Panc1 (cell line): Measurements from ENCODE around the gene PRR5. TPM values are rescaled to one million over a fixed set of nuclear protein-coding genes. Genes with fewer than 3 reads are reported as not detected.

Experiments
- ATAC-seq: fragments of 200-7000 bp; cut with Tn5 transposase; 2 replicates; pipeline ENCODE4 v1.9.1; 2020; ENCODE audit warnings: mild to moderate bottlenecking, moderate library complexity
- BruUV-seq: library from RNA; stranded (reverse); fragments of 400-500 nt; replicated peaks from 2 replicates; lab custom pipeline; 2021; lab: Mats Ljungman, UMichigan
- CTCF ChIA-PET: fragments of 300-600 bp; sonication (Branson Sonifier 250); formaldehyde crosslinking; loops from one replicate; lab custom pipeline; 2022; ENCODE audit warnings: antibody characterized with exemption; lab: Charles Lee
- POLR2A ChIA-PET: fragments of 300-600 bp; sonication (Branson Sonifier 250); formaldehyde crosslinking; loops from one replicate; lab custom pipeline; 2022; ENCODE audit warnings: antibody characterized with exemption; lab: Charles Lee
- DNase-seq: peaks from one replicate; pipeline ENCODE4 v3.0.0-alpha.2; 2010; ENCODE audit warnings: low read depth, low spot score
- H3K27ac ChIP-seq: 2 replicates; pipeline ENCODE4 v1.5.1; 2011; ENCODE audit warnings: mild to moderate bottlenecking, low read length, inconsistent platforms
- H3K27me3 ChIP-seq: fragments of 200-500 bp; sonication (Bioruptor generic); 2 replicates; pipeline ENCODE4 v1.6.0; 2014; ENCODE audit warnings: low read length, inconsistent platforms; ENCODE audit not compliant: control insufficient read depth, insufficient read depth
- H3K36me3 ChIP-seq: fragments of 200-500 bp; sonication (Bioruptor generic); 2 replicates; pipeline ENCODE4 v1.5.1; 2014; ENCODE audit warnings: inconsistent platforms, mild to moderate bottlenecking, low read length, moderate library complexity; ENCODE audit not compliant: control insufficient read depth, insufficient read depth
- H3K4me1 ChIP-seq: 2 replicates; pipeline ENCODE4 v1.5.1; 2011; ENCODE audit warnings: inconsistent platforms, mild to moderate bottlenecking, low read length, moderate library complexity; ENCODE audit not compliant: control insufficient read depth, insufficient read depth
- H3K4me3 ChIP-seq, 2 experiments: 2 replicates each; pipeline ENCODE4 v1.5.1; 2011 to 2012; ENCODE audit warnings: low read depth in 2 of 2, low read length in 2 of 2, mild to moderate bottlenecking in 2 of 2, inconsistent platforms in 1 of 2, moderate library complexity in 1 of 2
- H3K9me3 ChIP-seq: fragments of 200-500 bp; sonication (Bioruptor generic); 2 replicates; pipeline ENCODE4 v1.5.1; 2014; ENCODE audit warnings: low read depth, mild to moderate bottlenecking, inconsistent platforms, low read length, moderate library complexity; ENCODE audit not compliant: control insufficient read depth, insufficient read depth
- POLR2AphosphoS5 ChIP-seq: IDR thresholded peaks from 2 replicates; pipeline ENCODE4 v1.6.1; 2012; ENCODE audit warnings: mild to moderate bottlenecking, low read depth, low read length, moderate library complexity
- SIN3A ChIP-seq: IDR thresholded peaks from 2 replicates; pipeline ENCODE4 v1.6.1; 2012; ENCODE audit warnings: low read depth, mild to moderate bottlenecking, low read length, moderate library complexity, borderline replicate concordance; ENCODE audit not compliant: insufficient read depth
- TCF7L2 ChIP-seq: IDR thresholded peaks from 2 replicates; pipeline ENCODE4 v1.6.1; 2011; ENCODE audit warnings: mild to moderate bottlenecking, low read depth, low read length, inconsistent platforms
- in situ Hi-C: cut with HindIII; loops from 2 replicates; pipeline ENCODE4 v1.10.0; 2016; ENCODE audit warnings: low sequenced_read_pairs, low pct_unique_long_range_greater_than_20kb
- intact Hi-C: fragments of 100-400 bp; cut with micrococcal nuclease; formaldehyde crosslinking; loops from one replicate; pipeline ENCODE4 v1.10.0; 2022; ENCODE audit not compliant: unreplicated experiment
- total RNA-seq: library from RNA; stranded (reverse); gene quantifications from one replicate; pipeline ENCODE4 v1.2.1, GENCODE V29; 2021; ENCODE audit not compliant: unreplicated experiment
- TF ChIP-seq, protein P1 (sequence below): fragments of 450-650 bp; IDR thresholded peaks from 2 replicates; pipeline ENCODE4 v1.5.1; 2017; ENCODE audit warnings: mild to moderate bottlenecking
- TF ChIP-seq, protein P2 (sequence below), 2 experiments: IDR thresholded peaks; 2 replicates each; pipeline ENCODE4 v1.6.1; 2011 to 2012; ENCODE audit warnings: low read depth in 2 of 2, control low read depth in 1 of 2, low read length in 1 of 2, mild to moderate bottlenecking in 1 of 2, moderate library complexity in 1 of 2; ENCODE audit not compliant: insufficient read depth in 1 of 2

The PRR5 gene
- total RNA-seq, 1 experiment from 2014 or later, result 11.5 TPM

DNA sequence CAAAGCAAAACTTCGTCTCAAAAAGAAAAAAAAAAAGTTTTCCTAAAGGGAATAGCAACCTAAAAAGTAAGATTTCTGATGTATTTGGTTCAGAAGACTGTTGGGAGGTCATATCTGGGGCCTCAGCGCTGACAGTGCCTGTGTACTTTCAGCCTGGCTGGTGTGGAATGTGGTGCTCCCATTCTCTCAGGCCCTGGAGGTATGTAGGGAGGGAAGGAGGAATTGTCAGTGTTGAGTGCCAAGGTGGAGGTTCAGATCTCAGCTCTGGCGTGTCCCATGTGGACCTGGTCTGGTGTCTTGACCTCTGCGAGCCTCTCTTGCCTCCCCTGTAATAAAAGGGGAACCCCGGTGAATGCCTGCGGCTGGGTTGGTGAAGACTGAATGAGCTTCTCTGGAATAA, 22.4 kb downstream of the PRR5 start:
- H3K4me3 ChIP-seq, result no peak overlapping the region
- H3K4me1 ChIP-seq, result no peaks in the 10 kb centered on the region
- in situ Hi-C loops (no loop called here), intact Hi-C loops (no loop called here)
- POLR2A ChIA-PET, result no interaction called here
- no peaks in the 10 kb centered on the region for H3K36me3 ChIP-seq
- ATAC-seq (no peak), DNase-seq (no peak)
- no peaks in the 10 kb centered on the region for H3K9me3 ChIP-seq
- no TSS peak for BruUV-seq
- H3K27ac ChIP-seq, result no peak overlapping the region
- TF ChIP-seq, protein P1, sequence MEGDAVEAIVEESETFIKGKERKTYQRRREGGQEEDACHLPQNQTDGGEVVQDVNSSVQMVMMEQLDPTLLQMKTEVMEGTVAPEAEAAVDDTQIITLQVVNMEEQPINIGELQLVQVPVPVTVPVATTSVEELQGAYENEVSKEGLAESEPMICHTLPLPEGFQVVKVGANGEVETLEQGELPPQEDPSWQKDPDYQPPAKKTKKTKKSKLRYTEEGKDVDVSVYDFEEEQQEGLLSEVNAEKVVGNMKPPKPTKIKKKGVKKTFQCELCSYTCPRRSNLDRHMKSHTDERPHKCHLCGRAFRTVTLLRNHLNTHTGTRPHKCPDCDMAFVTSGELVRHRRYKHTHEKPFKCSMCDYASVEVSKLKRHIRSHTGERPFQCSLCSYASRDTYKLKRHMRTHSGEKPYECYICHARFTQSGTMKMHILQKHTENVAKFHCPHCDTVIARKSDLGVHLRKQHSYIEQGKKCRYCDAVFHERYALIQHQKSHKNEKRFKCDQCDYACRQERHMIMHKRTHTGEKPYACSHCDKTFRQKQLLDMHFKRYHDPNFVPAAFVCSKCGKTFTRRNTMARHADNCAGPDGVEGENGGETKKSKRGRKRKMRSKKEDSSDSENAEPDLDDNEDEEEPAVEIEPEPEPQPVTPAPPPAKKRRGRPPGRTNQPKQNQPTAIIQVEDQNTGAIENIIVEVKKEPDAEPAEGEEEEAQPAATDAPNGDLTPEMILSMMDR, result no peak
- TF ChIP-seq TCF7L2 (no peak), SIN3A (no peak), POLR2AphosphoS5 (no peak)
- TF ChIP-seq, protein P2, sequence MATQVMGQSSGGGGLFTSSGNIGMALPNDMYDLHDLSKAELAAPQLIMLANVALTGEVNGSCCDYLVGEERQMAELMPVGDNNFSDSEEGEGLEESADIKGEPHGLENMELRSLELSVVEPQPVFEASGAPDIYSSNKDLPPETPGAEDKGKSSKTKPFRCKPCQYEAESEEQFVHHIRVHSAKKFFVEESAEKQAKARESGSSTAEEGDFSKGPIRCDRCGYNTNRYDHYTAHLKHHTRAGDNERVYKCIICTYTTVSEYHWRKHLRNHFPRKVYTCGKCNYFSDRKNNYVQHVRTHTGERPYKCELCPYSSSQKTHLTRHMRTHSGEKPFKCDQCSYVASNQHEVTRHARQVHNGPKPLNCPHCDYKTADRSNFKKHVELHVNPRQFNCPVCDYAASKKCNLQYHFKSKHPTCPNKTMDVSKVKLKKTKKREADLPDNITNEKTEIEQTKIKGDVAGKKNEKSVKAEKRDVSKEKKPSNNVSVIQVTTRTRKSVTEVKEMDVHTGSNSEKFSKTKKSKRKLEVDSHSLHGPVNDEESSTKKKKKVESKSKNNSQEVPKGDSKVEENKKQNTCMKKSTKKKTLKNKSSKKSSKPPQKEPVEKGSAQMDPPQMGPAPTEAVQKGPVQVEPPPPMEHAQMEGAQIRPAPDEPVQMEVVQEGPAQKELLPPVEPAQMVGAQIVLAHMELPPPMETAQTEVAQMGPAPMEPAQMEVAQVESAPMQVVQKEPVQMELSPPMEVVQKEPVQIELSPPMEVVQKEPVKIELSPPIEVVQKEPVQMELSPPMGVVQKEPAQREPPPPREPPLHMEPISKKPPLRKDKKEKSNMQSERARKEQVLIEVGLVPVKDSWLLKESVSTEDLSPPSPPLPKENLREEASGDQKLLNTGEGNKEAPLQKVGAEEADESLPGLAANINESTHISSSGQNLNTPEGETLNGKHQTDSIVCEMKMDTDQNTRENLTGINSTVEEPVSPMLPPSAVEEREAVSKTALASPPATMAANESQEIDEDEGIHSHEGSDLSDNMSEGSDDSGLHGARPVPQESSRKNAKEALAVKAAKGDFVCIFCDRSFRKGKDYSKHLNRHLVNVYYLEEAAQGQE (IDR thresholded peaks at IDR 0.05; ENCODE audit: insufficient read depth in 1 of 2, low read depth in 2 of 2, low read length in 1 of 2), result no peak
- CTCF ChIA-PET, result no interaction called here
- H3K27me3 ChIP-seq, result no peaks in the 10 kb centered on the region

DNA sequence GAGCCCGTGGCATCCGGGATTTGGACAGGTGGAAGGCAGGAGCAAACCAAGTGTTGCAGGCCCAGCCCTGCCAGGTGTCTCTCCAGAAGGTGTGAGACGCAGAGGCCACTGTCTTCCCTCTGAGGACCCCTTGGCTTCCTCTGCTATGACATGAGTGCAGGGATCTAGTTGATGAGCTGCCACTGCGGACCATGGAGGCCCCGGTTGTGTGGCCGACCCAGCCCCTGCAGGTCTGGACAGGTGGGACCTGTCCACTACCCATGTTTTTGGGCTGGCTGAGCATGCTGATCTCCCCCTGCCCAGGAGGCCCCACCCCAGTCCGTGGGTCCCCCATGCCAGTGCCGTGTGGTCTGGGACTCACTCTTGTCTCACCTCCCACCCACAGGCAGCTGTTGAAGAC, 22.9 kb downstream of the PRR5 start:
- in situ Hi-C loops (no loop called here), intact Hi-C loops (no loop called here)
- BruUV-seq, result no TSS peak
- POLR2A ChIA-PET, result no interaction called here
- no peaks in the 10 kb centered on the region for H3K36me3 ChIP-seq
- H3K27ac ChIP-seq, result no peak overlapping the region
- DNase-seq (no peak), ATAC-seq (no peak)
- no peaks in the 10 kb centered on the region for H3K9me3 ChIP-seq
- CTCF ChIA-PET, result no interaction called here
- H3K27me3 ChIP-seq, result no peaks in the 10 kb centered on the region
- TF ChIP-seq TCF7L2 (no peak), POLR2AphosphoS5 (no peak)
- TF ChIP-seq, protein P2 (IDR thresholded peaks at IDR 0.05; ENCODE audit: insufficient read depth in 1 of 2, low read depth in 2 of 2, low read length in 1 of 2), result no peak
- H3K4me1 ChIP-seq, result no peaks in the 10 kb centered on the region
- no peak overlapping the region for H3K4me3 ChIP-seq
